HEK293 (cell line): ENCODE measurements around the gene TRMT1.

Experiments
- CTCF ChIA-PET: fragments of 350-600 bp; formaldehyde crosslinking; extraction: SDS; loops from one replicate; lab custom pipeline; 2021; ENCODE audit warnings: antibody characterized with exemption; lab: Yijun Ruan, JAX
- POLR2A ChIA-PET: fragments of 300-600 bp; formaldehyde crosslinking; extraction: SDS; loops from one replicate; lab custom pipeline; 2020; ENCODE audit warnings: antibody characterized with exemption, inconsistent platforms; lab: Yijun Ruan, JAX
- H3K27ac ChIP-seq: fragments of 200-500 bp; sonication (Bioruptor generic); 2 replicates; pipeline ENCODE4 v1.5.1; 2014; ENCODE audit warnings: low read depth, low read length, control low read depth, inconsistent platforms; ENCODE audit errors: extremely low read depth
- H3K36me3 ChIP-seq, 2 experiments: fragments of 200-500 bp in 1 of 2; sonication (Bioruptor generic) in 1 of 2; 1 replicate in 1 of 2; 2 replicates in 1 of 2; pipeline ENCODE4 v1.5.1; 2014 to 2017; ENCODE audit warnings: inconsistent platforms in 2 of 2, low read length in 2 of 2; ENCODE audit not compliant: control insufficient read depth in 2 of 2, insufficient read depth in 1 of 2
- H3K4me1 ChIP-seq: fragments of 200-500 bp; sonication (Bioruptor generic); 2 replicates; pipeline ENCODE4 v1.5.1; 2014; ENCODE audit warnings: mild to moderate bottlenecking, low read length, inconsistent platforms; ENCODE audit not compliant: control insufficient read depth, insufficient read depth
- H3K4me3 ChIP-seq: 2 replicates; pipeline ENCODE4 v1.5.1; 2011; ENCODE audit warnings: low read depth, mild to moderate bottlenecking, control low read depth, low read length, moderate library complexity
- H3K9me3 ChIP-seq: fragments of 200-500 bp; sonication (Bioruptor generic); 2 replicates; pipeline ENCODE4 v1.5.1; 2014; ENCODE audit warnings: low read depth, low read length, inconsistent platforms; ENCODE audit not compliant: control insufficient read depth, insufficient read depth
- EGR2 ChIP-seq: fragments of 450-650 bp; formaldehyde crosslinking; IDR thresholded peaks from 2 replicates; pipeline ENCODE4 v1.5.1; 2016; ENCODE audit warnings: low read depth, missing biosample characterization, missing genetic modification characterization
- PRDM10 ChIP-seq: fragments of 450-650 bp; formaldehyde crosslinking; IDR thresholded peaks from 2 replicates; pipeline ENCODE4 v1.5.1; 2016; ENCODE audit warnings: missing biosample characterization, missing genetic modification characterization
- PRDM4 ChIP-seq: fragments of 450-650 bp; formaldehyde crosslinking; IDR thresholded peaks from 2 replicates; pipeline ENCODE4 v1.5.1; 2017; ENCODE audit warnings: missing biosample characterization, missing genetic modification characterization
- TCF7L2 ChIP-seq: IDR thresholded peaks from 2 replicates; pipeline ENCODE4 v1.6.1; 2011; ENCODE audit warnings: low read depth, mild to moderate bottlenecking, inconsistent platforms, low read length, moderate library complexity, borderline replicate concordance
- ZBTB21 ChIP-seq: fragments of 450-650 bp; formaldehyde crosslinking; IDR thresholded peaks from 2 replicates; pipeline ENCODE4 v1.5.1; 2017; ENCODE audit warnings: missing biosample characterization, missing genetic modification characterization
- ZFHX2 ChIP-seq: fragments of 450-650 bp; formaldehyde crosslinking; conservative IDR thresholded peaks from 2 replicates; pipeline ENCODE4 v1.5.1; 2016; ENCODE audit warnings: missing biosample characterization, missing genetic modification characterization
- ZIC2 ChIP-seq: fragments of 450-650 bp; formaldehyde crosslinking; IDR thresholded peaks from 2 replicates; pipeline ENCODE4 v1.5.1; 2016; ENCODE audit warnings: missing biosample characterization, missing genetic modification characterization
- ZNF221 ChIP-seq: fragments of 450-650 bp; formaldehyde crosslinking; IDR thresholded peaks from 2 replicates; pipeline ENCODE4 v1.5.1; 2017; ENCODE audit warnings: missing biosample characterization, missing genetic modification characterization, borderline replicate concordance
- ZNF571 ChIP-seq: fragments of 450-650 bp; formaldehyde crosslinking; IDR thresholded peaks from 2 replicates; pipeline ENCODE4 v1.5.0; 2017; ENCODE audit warnings: missing biosample characterization, missing genetic modification characterization
- ZNF600 ChIP-seq: fragments of 450-650 bp; formaldehyde crosslinking; IDR thresholded peaks from 2 replicates; pipeline ENCODE4 v1.5.1; 2016; ENCODE audit warnings: missing biosample characterization, missing genetic modification characterization

The TRMT1 gene

GRCh38 chr19:13076320-13076719, 40.2 kb downstream of the TRMT1 start:
- CTCF ChIA-PET, result interaction anchor here (0.7 to 7.3 kb wide), 3 partner anchors 14 to 117 kb away, joined by 3 to 57 read pairs (median 33); no protein-coding TSS in a partner anchor
- TF ChIP-seq PRDM4 (tag by site-specific recombination), result no peak
- TF ChIP-seq PRDM10 (tag by site-specific recombination), result peak; percentile 93
- TF ChIP-seq ZFHX2 (tag by site-specific recombination), result peak; percentile 76
- TF ChIP-seq EGR2 (tag by site-specific recombination), result peak; percentile 40; the same call in 1 of the 2 replicates
- TF ChIP-seq, all 188 proteins: peak for 3
- POLR2A ChIA-PET, result no interaction called here
- H3K4me1 ChIP-seq, result peaks cover 14% of the 10 kb centered on the region
- H3K36me3 ChIP-seq, result no peaks in the 10 kb centered on the region; a peak in 1 of 3 replicates
- H3K9me3 ChIP-seq, result no peaks in the 10 kb centered on the region
- no peak overlapping the region for H3K4me3 ChIP-seq
- H3K27ac ChIP-seq, result no peak overlapping the region

GRCh38 chr19:13074378-13074777, 42.2 kb downstream of the TRMT1 start:
- peaks cover 9% of the 10 kb centered on the region for H3K4me1 ChIP-seq
- TF ChIP-seq ZNF571, result no peak
- TF ChIP-seq ZBTB21 (tag by site-specific recombination), result no peak
- no peak for TF ChIP-seq TCF7L2
- peak; percentile 70 for TF ChIP-seq EGR2 (tag by site-specific recombination)
- TF ChIP-seq ZIC2 (tag by site-specific recombination), result peak; percentile 32; the same call in 1 of the 2 replicates
- peak; percentile 66 for TF ChIP-seq ZFHX2 (tag by site-specific recombination)
- POLR2A ChIA-PET, result no interaction called here
- no peak overlapping the region for H3K4me3 ChIP-seq
- H3K36me3 ChIP-seq, result no peaks in the 10 kb centered on the region
- H3K9me3 ChIP-seq, result no peaks in the 10 kb centered on the region
- H3K27ac ChIP-seq, result no peak overlapping the region
- CTCF ChIA-PET, result interaction anchor here (0.6 to 7.3 kb wide), 5 partner anchors 12 to 109 kb away, joined by 3 to 57 read pairs (median 6); no protein-coding TSS in a partner anchor

- CTCF ChIA-PET, result interaction anchor here (0.6 to 7.3 kb wide), 6 partner anchors 11 to 108 kb away, joined by 3 to 57 read pairs (median 6); no protein-coding TSS in a partner anchor
- TF ChIP-seq ZNF600 (tag by site-specific recombination), result peak; percentile 67
- no peak for TF ChIP-seq ZNF221 (tag by site-specific recombination)
- no peak overlapping the region for H3K4me3 ChIP-seq
- no peak overlapping the region for H3K27ac ChIP-seq
- no peaks in the 10 kb centered on the region for H3K36me3 ChIP-seq
- no peaks in the 10 kb centered on the region for H3K9me3 ChIP-seq
- POLR2A ChIA-PET, result interaction anchor here (0.5 kb wide), 1 partner anchor 10 kb away, joined by 4 read pairs; no protein-coding TSS in a partner anchor
- no peaks in the 10 kb centered on the region; the same call in 1 of the 2 replicates for H3K4me1 ChIP-seq
These were observed 43.3 kb downstream of the TRMT1 start for GRCh38 chr19:13073263-13073662.
